CD14-positive monocyte (primary cell): ENCODE results near the gene SOWAHB. TPM values are rescaled to one million over a fixed set of nuclear protein-coding genes. Genes with fewer than 3 reads are reported as not detected.

ENCODE experiments used
- DNase-seq, 3 donors: peaks; one replicate each; pipeline ENCODE4 v3.0.0-alpha.2; 2011 to 2022
- H2AFZ ChIP-seq: 2 replicates; pipeline ENCODE4 v1.6.0; 2012; ENCODE audit warnings: mild to moderate bottlenecking, low read depth, low read length, inconsistent platforms; ENCODE audit not compliant: insufficient read depth, poor library complexity, severe bottlenecking
- H3K27ac ChIP-seq, 2 donors: 1 replicate in 1 of 2; 2 replicates in 1 of 2; pipeline ENCODE4 v1.5.1; 2012 to 2013; ENCODE audit warnings: low read length in 2 of 2, control low read depth in 1 of 2, inconsistent platforms in 1 of 2, low read depth in 1 of 2, mild to moderate bottlenecking in 1 of 2
- H3K27me3 ChIP-seq, 2 donors: one replicate each; pipeline versions ENCODE4 v1.6.0 to v1.6.1; 2011 to 2013; ENCODE audit warnings: low read length in 2 of 2; ENCODE audit not compliant: control insufficient read depth in 2 of 2, insufficient read depth in 2 of 2
- H3K36me3 ChIP-seq, 2 donors: replicated peaks in 1 of 2; 1 replicate in 1 of 2; 2 replicates in 1 of 2; pipeline versions ENCODE4 v1.5.1 to v1.6.1; 2012 to 2013; ENCODE audit warnings: low read length in 2 of 2, control low read depth in 1 of 2, inconsistent platforms in 1 of 2, mild to moderate bottlenecking in 1 of 2; ENCODE audit not compliant: insufficient read depth in 2 of 2, control insufficient read depth in 1 of 2
- H3K4me1 ChIP-seq, 2 donors: 1 replicate in 1 of 2; 2 replicates in 1 of 2; pipeline versions ENCODE4 v1.5.1 to v1.6.1; 2012 to 2013; ENCODE audit warnings: low read length in 2 of 2, control low read depth in 1 of 2, inconsistent platforms in 1 of 2, mild to moderate bottlenecking in 1 of 2, moderate library complexity in 1 of 2; ENCODE audit not compliant: insufficient read depth in 2 of 2, control insufficient read depth in 1 of 2
- H3K4me2 ChIP-seq: replicated peaks from 2 replicates; pipeline ENCODE3; 2012; ENCODE audit warnings: low read length, moderate library complexity, mild to moderate bottlenecking; ENCODE audit not compliant: poor library complexity, severe bottlenecking; ENCODE audit errors: extremely low read depth
- H3K4me3 ChIP-seq, 3 experiments: fragments of 200-600 bp in 1 of 3; sonication (generic) in 1 of 3; replicated peaks in 1 of 3; 1 replicate in 2 of 3; 2 replicates in 1 of 3; pipeline ENCODE4 v1.5.1; 2011 to 2013; ENCODE audit warnings: low read length in 3 of 3, mild to moderate bottlenecking in 3 of 3, control low read depth in 2 of 3, low read depth in 2 of 3, inconsistent platforms in 1 of 3, moderate library complexity in 1 of 3
- H3K79me2 ChIP-seq: 2 replicates; pipeline ENCODE4 v1.6.0; 2012; ENCODE audit warnings: mild to moderate bottlenecking, control low read depth, inconsistent platforms, low read length, moderate library complexity; ENCODE audit not compliant: insufficient read depth
- H3K9ac ChIP-seq: 2 replicates; pipeline ENCODE4 v1.6.0; 2017; ENCODE audit warnings: low read length, mild to moderate bottlenecking; ENCODE audit not compliant: insufficient read depth, poor library complexity, severe bottlenecking
- H3K9me3 ChIP-seq, 2 donors: replicated peaks in 1 of 2; 1 replicate in 1 of 2; 2 replicates in 1 of 2; pipeline versions ENCODE4 v1.5.1 to v1.6.1; 2012 to 2013; ENCODE audit warnings: low read length in 2 of 2, control low read depth in 1 of 2; ENCODE audit not compliant: control insufficient read depth in 1 of 2, insufficient read depth in 1 of 2
- H4K20me1 ChIP-seq: 2 replicates; pipeline ENCODE4 v1.6.0; 2012; ENCODE audit warnings: mild to moderate bottlenecking, low read length, control low read depth, moderate library complexity; ENCODE audit not compliant: insufficient read depth
- H3K27ac Mint-ChIP-seq, 7 donors: one replicate each; pipeline ENCODE4 v1.8.0; 2020; ENCODE audit warnings: mild to moderate bottlenecking in 7 of 7, mixed read lengths in 7 of 7, moderate library complexity in 6 of 7, inconsistent platforms in 2 of 7
- H3K27me3 Mint-ChIP-seq, 3 donors: one replicate each; pipeline ENCODE4 v1.8.0; 2021 to 2022; ENCODE audit warnings: low read depth in 3 of 3, mild to moderate bottlenecking in 3 of 3, mixed read lengths in 3 of 3, moderate library complexity in 3 of 3, inconsistent platforms in 1 of 3
- H3K36me3 Mint-ChIP-seq, 2 donors: one replicate each; pipeline ENCODE4 v1.8.0; 2020; ENCODE audit warnings: mixed read lengths in 2 of 2, inconsistent platforms in 1 of 2, mild to moderate bottlenecking in 1 of 2
- H3K4me1 Mint-ChIP-seq: one replicate; pipeline ENCODE4 v1.8.0; 2020; ENCODE audit warnings: mild to moderate bottlenecking, mixed read lengths
- H3K4me3 Mint-ChIP-seq, 2 donors: one replicate each; pipeline ENCODE4 v1.8.0; 2020; ENCODE audit warnings: mild to moderate bottlenecking in 2 of 2, mixed read lengths in 2 of 2, moderate library complexity in 1 of 2
- H3K9me3 Mint-ChIP-seq, 7 donors: one replicate each; pipeline ENCODE4 v1.8.0; 2020 to 2022; ENCODE audit warnings: mixed read lengths in 7 of 7, mild to moderate bottlenecking in 6 of 7, moderate library complexity in 6 of 7, inconsistent platforms in 2 of 7
- CTCF ChIP-seq: fragments of 200-600 bp; IDR thresholded peaks from one replicate; pipeline ENCODE4 v1.8.0; 2022; ENCODE audit warnings: antibody characterized with exemption, mild to moderate bottlenecking
- WGBS: methylation state at CpG from one replicate; pipeline ENCODE4 v1.1.5; 2013; ENCODE audit warnings: missing lambda C conversion rate; ENCODE audit not compliant: insufficient coverage; 5-methylcytosine and 5-hydroxymethylcytosine counted together
- intact Hi-C, 2 donors: fragments of 100-400 bp; cut with micrococcal nuclease; formaldehyde crosslinking; loops; one replicate each; pipeline versions ENCODE4 v1.15.0 to v1.15.1; 2023
- polyA plus RNA-seq, 3 donors: library from polyadenylated mRNA; depleted of rRNA in 1 of 3; unstranded in 2 of 3; stranded (reverse) in 1 of 3; fragments of 300-500 nt in 2 of 3; fragments of >200 nt in 1 of 3; fragmentation: Illumina TruSeq in 2 of 3; gene quantifications; 1 replicate in 2 of 3; 2 replicates in 1 of 3; pipeline ENCODE4 v1.2.3, GENCODE V29; 2012 to 2021

Gene SOWAHB
- polyA plus RNA-seq, 3 donors = not detected

- Histone ChIP-seq H3K27ac (no peak overlapping the region), H3K79me2 (no peaks in the 10 kb centered on the region), H3K9ac (no peak overlapping the region), H3K4me3 (no peak overlapping the region), H3K9me3 (no peaks in the 10 kb centered on the region), H3K4me1 (no peaks in the 10 kb centered on the region), H3K27me3 (no peaks in the 10 kb centered on the region), H3K36me3 (no peaks in the 10 kb centered on the region), H4K20me1 (no peaks in the 10 kb centered on the region), H2AFZ (no peak overlapping the region), H3K4me2 (no peak overlapping the region)
- DNase-seq = no peak
- no peak overlapping the region for H3K4me3 Mint-ChIP-seq
- intact Hi-C loops = no loop called here
- no peak overlapping the region for H3K27ac Mint-ChIP-seq
- H3K4me1 Mint-ChIP-seq = no peaks in the 10 kb centered on the region
- WGBS = 84% methylated on average over 2 of the region's 2 CpGs
- H3K27me3 Mint-ChIP-seq = peaks cover 0 to 6% (median 6%) of the 10 kb centered on the region in 3 donors
- H3K9me3 Mint-ChIP-seq = peaks cover 0 to 5% (median 2%) of the 10 kb centered on the region in 7 donors
- no peaks in the 10 kb centered on the region for H3K36me3 Mint-ChIP-seq
- no peak for TF ChIP-seq CTCF
These were observed 40.9 kb downstream of the SOWAHB start for GRCh38 chr4:76857074-76857409.

GRCh38 chr4:76856243-76857073 lies 41.5 kb downstream of the SOWAHB start:
- Histone ChIP-seq H3K27me3 (no peaks in the 10 kb centered on the region), H3K27ac (no peak overlapping the region), H3K36me3 (no peaks in the 10 kb centered on the region), H4K20me1 (no peaks in the 10 kb centered on the region), H3K4me3 (no peak overlapping the region), H3K4me1 (no peaks in the 10 kb centered on the region), H3K9ac (no peak overlapping the region), H3K9me3 (no peaks in the 10 kb centered on the region), H2AFZ (no peak overlapping the region), H3K4me2 (no peak overlapping the region), H3K79me2 (no peaks in the 10 kb centered on the region)
- Mint-ChIP-seq H3K36me3 (no peaks in the 10 kb centered on the region), H3K4me1 (no peaks in the 10 kb centered on the region), H3K9me3 (peaks cover 0 to 5% (median 2%) of the 10 kb centered on the region in 7 donors), H3K27me3 (peaks cover 0 to 6% (median 6%) of the 10 kb centered on the region in 3 donors), H3K27ac (no peak overlapping the region), H3K4me3 (no peak overlapping the region)
- 57% methylated on average over 1 of the region's 4 CpGs for WGBS
- no peak for TF ChIP-seq CTCF
- no peak for DNase-seq
- intact Hi-C loops = no loop called here
